ENCODE results near the gene PPFIBP2. TPM values are rescaled to one million over a fixed set of nuclear protein-coding genes. Genes with fewer than 3 reads are reported as not detected.

The PPFIBP2 gene
- total RNA-seq, 1 experiment from 2014 or later, result 13.9 TPM

DNA sequence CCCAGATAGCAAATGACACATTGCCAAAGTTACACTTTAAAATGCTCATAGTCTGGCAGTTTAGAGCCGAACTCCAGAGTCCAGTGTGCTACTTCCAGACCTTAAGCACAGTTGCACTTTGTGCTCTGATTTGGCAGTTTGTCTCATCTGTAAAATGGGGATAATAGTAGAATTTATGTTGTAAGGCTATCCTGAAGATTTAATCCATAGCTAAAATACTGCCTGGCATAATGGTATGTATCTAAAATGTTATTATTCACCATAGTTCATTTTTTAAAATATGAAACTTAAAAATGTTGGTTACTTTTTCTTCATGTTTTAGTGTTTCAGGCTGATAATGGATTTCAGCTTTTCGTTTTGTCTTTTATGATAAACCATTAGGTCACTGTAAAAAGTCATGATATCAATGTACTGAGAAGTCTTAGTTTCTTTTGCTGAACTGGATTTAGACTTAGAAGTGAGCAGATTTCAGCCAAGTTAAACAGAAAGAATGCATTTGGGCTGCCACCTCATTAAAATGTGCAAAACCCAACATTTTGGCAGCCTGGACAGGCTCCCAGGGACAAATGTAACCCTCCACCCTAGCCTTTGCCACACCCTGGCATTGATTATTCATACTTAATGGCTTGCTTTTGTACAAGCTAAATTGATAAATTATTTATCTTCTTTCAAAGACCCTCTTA lies 27.6 kb upstream of the PPFIBP2 start:
- no peaks in the 10 kb centered on the region for H3K9me2 ChIP-seq (ENCODE audit: insufficient read depth)
- no peaks in the 10 kb centered on the region for H3K79me2 ChIP-seq (ENCODE audit: low read depth)
- no peaks in the 10 kb centered on the region; the same call in 1 of the 2 replicates for H3K4me1 ChIP-seq (replicated peaks; ENCODE audit: insufficient read depth)
- TF ChIP-seq EZH2 (IDR thresholded peaks at IDR 0.05; ENCODE audit: low read depth) (no peak), CTCF (conservative IDR thresholded peaks at IDR 0.05) (no peak)
- H3K4me2 ChIP-seq, result no peak overlapping the region
- CTCF ChIA-PET, result no interaction called here
- no peaks in the 10 kb centered on the region for H4K20me1 ChIP-seq (ENCODE audit: insufficient read depth)
- H3K9me3 ChIP-seq (ENCODE audit: insufficient read depth, low read depth), result no peaks in the 10 kb centered on the region
- intact Hi-C loops (cut with micrococcal nuclease; ENCODE audit: unreplicated experiment), result no loop called here
- no peak overlapping the region for H2AFZ ChIP-seq
- H3F3A ChIP-seq (ENCODE audit: insufficient read depth, low read depth), result no peaks in the 10 kb centered on the region
- H3K27ac ChIP-seq, result no peak overlapping the region
- H3K4me3 ChIP-seq, result no peak overlapping the region
- DNase-seq, result no peak
- no peaks in the 10 kb centered on the region for H3K36me3 ChIP-seq (ENCODE audit: low read depth)
- POLR2A ChIA-PET (ENCODE audit: unreplicated experiment), result no interaction called here
- BruUV-seq (replicated peaks), result no TSS peak
- no peaks in the 10 kb centered on the region for H3K27me3 ChIP-seq (ENCODE audit: insufficient read depth, low read depth)

- Histone ChIP-seq H3K4me2 (no peak overlapping the region), H3K9me2 (ENCODE audit: insufficient read depth) (no peaks in the 10 kb centered on the region), H3K27ac (no peak overlapping the region), H3K9me3 (ENCODE audit: insufficient read depth, low read depth) (no peaks in the 10 kb centered on the region), H3K4me3 (no peak overlapping the region), H3K79me2 (ENCODE audit: low read depth) (no peaks in the 10 kb centered on the region), H3F3A (ENCODE audit: insufficient read depth, low read depth) (no peaks in the 10 kb centered on the region), H3K36me3 (ENCODE audit: low read depth) (no peaks in the 10 kb centered on the region), H3K27me3 (ENCODE audit: insufficient read depth, low read depth) (no peaks in the 10 kb centered on the region), H4K20me1 (ENCODE audit: insufficient read depth) (no peaks in the 10 kb centered on the region), H3K4me1 (replicated peaks; ENCODE audit: insufficient read depth) (no peaks in the 10 kb centered on the region; the same call in 1 of the 2 replicates), H2AFZ (no peak overlapping the region)
- no peak for DNase-seq
- ChIA-PET CTCF (no interaction called here), POLR2A (ENCODE audit: unreplicated experiment) (no interaction called here)
- no TSS peak for BruUV-seq (replicated peaks)
- TF ChIP-seq EZH2 (IDR thresholded peaks at IDR 0.05; ENCODE audit: low read depth) (no peak), CTCF (conservative IDR thresholded peaks at IDR 0.05) (no peak)
- intact Hi-C loops (cut with micrococcal nuclease; ENCODE audit: unreplicated experiment), result no loop called here
These were observed 27.0 kb upstream of the PPFIBP2 start for GRCh38 chr11:7486781-7487140.

DNA sequence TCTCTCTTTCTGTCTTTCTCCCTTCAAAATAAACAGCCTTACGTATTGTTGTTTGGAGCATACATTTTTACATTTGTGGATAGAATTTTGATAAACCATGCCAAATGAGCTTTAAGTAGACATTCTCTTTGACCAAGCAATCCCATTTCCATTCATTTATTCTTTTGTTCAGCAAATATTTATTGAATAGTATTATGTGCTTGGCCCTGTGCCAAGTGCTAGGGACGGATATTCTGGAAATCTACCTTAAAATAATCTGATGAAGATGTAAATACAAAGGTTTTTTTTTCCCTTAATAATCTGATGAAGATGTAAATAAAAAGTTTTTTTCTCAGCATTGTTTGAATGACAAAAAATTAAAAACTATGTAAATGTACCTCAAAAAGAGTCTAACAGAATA lies 26.4 kb upstream of the PPFIBP2 start:
- POLR2A ChIA-PET (ENCODE audit: unreplicated experiment), result no interaction called here
- TF ChIP-seq EZH2 (IDR thresholded peaks at IDR 0.05; ENCODE audit: low read depth), result no peak
- TF ChIP-seq CTCF (conservative IDR thresholded peaks at IDR 0.05), result no peak
- Histone ChIP-seq H3K4me2 (no peak overlapping the region), H3K36me3 (ENCODE audit: low read depth) (no peaks in the 10 kb centered on the region), H3K9me3 (ENCODE audit: insufficient read depth, low read depth) (no peaks in the 10 kb centered on the region), H3K27ac (no peak overlapping the region), H3K9me2 (ENCODE audit: insufficient read depth) (no peaks in the 10 kb centered on the region), H3F3A (ENCODE audit: insufficient read depth, low read depth) (no peaks in the 10 kb centered on the region), H3K27me3 (ENCODE audit: insufficient read depth, low read depth) (no peaks in the 10 kb centered on the region), H3K4me3 (no peak overlapping the region), H3K79me2 (ENCODE audit: low read depth) (no peaks in the 10 kb centered on the region), H3K4me1 (replicated peaks; ENCODE audit: insufficient read depth) (no peaks in the 10 kb centered on the region; the same call in 1 of the 2 replicates), H4K20me1 (ENCODE audit: insufficient read depth) (no peaks in the 10 kb centered on the region), H2AFZ (no peak overlapping the region)
- intact Hi-C loops (cut with micrococcal nuclease; ENCODE audit: unreplicated experiment), result no loop called here
- no peak for DNase-seq
- BruUV-seq (replicated peaks), result no TSS peak
- CTCF ChIA-PET, result no interaction called here
